Ammon's horn (tissue), 1 donor: ENCODE measurements around the gene KRT80.

Experiments
- DNase-seq: peaks from one replicate; pipeline ENCODE4 v3.0.0-alpha.2; 2016; ENCODE audit warnings: low spot score

KRT80 gene

DNA sequence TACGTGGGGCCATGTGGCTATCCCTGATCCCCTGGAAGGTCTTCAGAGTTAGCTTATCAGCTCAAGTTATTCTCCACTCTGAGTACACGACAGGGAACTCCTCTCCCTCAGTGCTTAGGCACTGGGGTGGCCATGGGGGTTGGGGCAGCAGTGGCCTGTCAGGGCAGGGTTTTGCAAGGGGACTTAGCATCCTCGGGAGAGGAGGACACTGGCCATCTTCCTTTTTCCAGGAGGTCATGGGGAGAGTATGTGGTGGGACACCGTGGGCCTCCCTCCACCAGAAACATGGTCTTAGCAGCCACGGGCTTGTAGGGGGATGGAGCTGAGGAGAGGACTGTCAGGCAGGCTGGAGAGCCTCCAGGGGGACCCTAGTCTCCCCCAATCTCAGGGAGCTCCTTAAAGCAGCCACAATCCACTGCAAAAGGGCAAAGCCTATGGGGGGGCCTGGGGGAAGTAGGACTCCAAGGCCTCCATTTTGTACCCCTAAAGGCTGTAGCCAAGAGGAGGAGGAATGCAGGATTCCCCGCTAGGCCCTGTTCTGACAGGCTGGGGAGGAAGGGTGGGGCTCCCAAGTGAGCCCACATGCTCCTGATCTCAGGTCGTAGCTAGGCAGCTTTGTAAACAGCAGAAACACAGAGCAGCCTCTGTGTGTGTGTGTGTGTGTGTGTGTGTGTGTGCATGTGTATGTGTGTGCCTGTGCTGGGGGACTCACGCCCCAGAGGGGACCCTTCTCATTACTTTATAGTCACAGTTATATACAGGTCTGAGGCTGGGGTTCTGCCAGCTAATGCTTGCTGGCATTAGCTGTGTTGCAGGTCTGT is 36.6 kb downstream of the KRT80 start:
- no peak for DNase-seq

DNA sequence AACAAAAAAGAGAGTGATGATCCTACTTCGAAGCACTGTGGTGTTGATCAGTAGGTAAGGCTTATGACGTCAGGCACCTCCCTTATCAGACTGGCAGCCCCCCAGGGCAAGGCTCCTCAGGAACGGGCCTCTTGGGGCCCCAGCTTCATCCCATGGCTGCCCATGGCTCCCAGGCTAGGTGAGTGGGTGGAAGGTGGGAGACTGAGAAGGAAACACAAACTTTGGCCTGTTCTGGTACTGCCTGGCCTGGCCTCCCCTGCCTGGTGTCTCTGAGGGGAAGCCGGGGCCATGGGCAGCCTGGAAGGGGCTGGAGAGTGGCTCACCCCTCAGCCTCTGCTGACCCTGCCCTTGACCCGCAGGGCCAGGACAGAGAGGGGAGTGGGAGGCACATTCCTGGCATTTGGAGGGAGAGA is 38.9 kb downstream of the KRT80 start:
- no peak for DNase-seq

DNA sequence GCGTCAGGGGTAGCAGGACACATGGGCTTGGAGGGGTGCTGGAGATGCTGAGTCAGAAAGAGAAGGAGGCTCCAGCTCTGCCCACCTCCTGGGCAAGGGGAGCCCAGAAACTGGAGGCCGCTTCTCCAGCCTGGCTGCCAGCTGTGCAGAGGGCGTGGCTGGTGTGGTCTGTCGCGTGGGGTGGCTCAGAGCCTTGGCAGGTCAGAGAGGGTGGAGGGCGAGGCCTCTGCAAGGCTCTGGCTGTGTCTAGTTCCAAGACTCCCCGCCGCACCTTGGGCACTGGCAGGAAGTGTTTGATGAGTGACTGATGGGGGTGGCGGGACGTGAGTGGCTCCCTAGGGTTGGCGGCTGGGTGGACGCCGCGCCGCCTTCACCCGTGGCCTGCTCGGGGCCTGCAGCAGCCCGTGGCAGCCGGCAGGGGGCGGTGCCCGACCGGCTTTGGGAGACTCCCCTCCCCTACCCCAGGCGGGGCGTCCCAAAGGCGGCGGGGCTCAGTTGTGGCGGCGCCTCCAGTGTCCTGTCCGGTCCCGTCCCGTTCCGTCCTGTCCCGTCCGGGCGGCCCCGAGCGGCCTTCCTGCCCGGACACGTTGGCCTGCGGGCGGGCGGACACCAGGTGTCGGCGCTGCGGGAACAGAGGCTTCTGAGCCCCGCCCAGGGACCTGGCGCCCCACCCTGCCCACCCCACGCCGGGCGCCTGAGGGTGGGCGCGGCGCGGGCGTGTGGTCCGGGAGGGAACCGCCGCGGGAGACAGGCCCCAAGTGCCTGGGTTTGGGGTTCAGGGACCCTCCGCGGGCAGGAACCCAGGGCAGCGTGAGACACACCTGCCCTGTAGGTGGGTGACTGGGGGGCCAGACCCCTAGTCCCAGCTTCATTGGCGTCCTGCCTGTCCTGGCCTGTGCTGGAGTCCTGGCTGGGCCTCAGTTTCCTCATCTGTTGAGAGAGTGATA is 39.7 kb downstream of the KRT80 start:
- no peak for DNase-seq

DNA sequence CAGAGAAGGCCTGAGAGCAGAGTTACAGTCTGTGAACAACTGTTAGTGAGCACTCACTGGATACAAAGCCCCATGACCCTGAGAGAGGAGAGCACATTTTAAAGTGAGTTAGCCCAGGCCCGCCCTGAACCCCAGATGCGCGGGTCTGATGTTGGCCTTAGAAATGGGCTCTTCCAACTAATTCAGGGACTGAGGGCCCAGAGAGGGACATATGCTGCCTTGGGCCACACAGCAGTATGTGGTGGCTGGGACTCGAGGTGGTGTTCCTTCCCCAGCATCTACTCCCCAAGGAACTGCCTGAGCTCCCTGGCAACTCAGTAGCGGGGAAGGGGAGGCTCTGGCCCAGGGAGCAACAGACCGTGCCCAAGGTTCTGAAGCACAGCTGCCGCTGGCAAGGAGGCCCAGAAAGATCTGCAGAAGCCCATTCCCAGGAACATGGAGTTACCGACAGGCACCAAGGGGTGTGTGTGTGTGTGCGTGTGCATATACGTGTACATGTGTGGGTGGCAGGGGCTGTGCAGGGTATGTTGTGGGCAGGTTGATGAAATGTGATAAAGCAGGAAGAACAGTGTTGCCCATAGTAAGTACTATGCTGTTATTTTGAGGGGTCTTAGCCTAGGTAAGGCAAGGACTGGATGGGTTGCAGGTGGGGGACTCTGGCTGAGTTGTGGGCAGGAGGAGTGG is 40.5 kb downstream of the KRT80 start:
- no peak for DNase-seq

DNA sequence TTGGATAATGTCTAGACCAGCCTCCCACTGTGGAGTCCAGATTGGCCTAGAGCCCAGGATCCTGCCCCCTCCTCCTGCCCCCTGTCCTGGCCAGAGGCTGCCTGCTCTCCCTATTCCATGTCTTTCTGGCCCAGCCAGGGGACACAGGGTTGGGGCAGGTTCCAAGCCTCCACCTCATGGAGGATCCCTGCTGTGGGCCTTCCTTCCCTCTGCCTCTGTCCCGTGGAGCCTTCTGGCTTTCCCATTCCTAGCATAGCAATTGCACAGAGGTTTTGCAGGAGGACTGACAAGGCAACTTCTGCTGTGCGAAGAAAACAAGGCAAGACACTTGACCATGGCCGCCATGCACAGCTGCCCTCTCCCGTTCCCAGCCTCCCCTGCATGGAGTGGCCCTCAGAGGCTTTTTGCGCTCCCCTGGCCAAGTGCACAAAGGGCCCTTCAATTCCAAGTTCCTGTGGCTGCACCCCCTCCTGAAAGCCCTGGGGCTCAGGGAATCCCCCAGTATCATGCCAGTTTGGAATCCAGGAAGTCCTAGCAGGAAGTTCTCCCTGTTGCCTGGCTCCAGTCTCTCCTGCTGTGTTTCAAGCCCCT is 42.1 kb downstream of the KRT80 start:
- no peak for DNase-seq

DNA sequence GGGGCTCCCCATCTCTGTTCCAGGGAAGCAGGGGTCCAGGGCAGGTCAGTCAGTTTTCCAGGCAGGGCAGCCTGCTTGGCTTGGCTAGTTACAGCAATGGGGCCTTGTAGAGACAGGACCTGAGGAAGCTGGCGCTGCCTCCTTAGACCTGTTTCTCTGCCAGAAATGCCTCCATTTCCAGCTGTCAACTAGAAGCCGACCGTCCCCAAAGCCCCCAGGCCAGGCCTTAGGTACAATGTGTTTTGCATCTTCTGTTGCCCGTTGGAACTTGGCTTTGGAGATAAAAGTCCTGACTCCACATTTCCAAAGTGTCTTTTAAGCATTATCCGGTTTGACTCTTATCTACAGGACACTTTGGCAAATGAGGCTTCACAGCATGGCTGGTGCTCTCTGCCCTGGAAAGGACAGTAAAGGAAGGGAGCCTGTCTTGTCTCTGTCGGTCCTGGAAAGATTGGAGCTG is 42.6 kb downstream of the KRT80 start:
- no peak for DNase-seq

DNA sequence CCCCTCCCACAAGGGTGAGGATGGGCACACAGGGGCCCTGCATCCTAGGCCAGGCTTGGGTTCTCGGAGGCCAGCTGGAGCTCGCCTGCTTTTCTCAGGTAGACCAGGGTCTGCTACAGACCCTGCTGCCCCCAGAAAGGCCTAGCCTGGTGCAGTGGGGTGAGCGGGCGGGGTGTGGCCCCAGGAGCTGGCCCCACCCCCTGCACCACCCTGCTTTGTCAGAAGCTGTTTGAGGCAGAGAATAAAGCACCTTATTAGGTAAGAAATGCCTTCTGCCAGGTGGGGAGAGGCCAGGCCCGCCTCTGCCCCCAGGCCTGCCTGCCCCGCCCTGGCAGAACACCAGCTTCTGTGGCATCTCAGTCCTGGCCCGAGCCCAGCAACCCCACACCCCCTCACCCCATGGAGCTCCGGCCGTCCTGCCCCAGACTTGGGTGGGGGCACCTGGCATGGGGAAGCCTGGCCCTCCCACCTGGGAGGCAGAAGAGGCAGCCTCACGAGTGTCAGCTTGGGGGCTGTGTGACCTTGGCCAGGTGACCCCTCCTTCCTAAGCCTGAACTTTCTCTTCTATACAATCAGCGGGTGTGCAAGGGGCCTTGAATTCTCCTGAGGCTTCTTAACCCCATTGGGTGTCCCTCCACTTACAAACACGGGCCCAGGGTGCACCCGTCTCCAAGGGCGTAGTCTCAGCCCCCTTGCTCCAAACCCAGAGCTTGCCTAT is 43.2 kb downstream of the KRT80 start:
- DNase-seq, result no peak

DNA sequence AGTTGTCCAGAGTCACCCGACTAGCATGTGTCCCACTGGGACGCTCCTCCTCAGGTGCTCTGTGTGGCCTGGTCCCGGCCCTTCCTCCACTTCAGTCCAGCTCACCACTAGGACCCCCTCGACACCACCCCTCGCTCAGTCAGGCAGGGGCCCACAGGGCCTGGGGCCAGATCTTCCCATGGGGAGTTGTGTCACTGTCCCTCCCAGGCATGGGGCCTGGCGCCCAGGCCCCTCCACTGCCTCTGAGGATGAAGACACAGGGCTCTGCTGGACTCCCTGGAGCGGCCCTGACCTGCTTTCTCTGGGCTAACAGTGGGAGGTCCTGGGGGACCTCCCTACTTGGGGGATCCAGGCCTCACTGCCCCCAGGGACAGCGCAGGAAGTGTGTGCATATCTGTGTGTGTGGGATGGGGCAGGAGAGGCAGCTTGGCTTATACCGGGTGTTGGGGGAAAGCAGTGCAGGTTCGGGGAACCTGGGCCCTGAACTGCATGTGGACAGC is 43.8 kb downstream of the KRT80 start:
- DNase-seq, result no peak

DNA sequence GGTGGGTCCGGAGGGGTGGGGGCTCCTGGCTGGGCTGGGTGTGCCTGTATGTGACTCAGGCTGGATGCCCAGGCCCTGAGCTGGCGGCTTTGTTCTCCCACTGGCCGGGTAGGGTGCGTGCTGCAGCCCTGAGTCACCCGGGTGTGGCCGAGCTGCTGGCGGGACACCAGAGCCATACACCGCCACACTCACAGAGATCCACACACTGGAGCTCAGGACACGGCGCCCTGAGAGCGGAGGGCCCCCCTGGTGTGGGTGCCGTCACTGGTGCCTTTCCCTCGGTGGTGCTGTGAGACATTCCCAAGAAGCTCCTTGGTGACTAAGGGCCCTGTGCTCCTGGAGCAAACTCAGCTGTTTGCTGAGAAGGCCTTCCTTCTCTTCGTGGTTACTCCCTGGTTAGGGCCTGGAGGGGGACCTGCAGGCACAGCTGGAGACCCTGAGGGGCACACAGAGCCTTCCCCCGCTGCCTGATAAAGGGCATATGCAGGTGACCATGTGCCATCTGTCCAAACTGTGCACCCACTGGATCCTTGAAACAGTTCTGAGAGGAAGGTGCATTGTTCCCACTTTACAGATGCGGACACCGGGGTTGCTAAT is 44.3 kb downstream of the KRT80 start:
- no peak for DNase-seq

DNA sequence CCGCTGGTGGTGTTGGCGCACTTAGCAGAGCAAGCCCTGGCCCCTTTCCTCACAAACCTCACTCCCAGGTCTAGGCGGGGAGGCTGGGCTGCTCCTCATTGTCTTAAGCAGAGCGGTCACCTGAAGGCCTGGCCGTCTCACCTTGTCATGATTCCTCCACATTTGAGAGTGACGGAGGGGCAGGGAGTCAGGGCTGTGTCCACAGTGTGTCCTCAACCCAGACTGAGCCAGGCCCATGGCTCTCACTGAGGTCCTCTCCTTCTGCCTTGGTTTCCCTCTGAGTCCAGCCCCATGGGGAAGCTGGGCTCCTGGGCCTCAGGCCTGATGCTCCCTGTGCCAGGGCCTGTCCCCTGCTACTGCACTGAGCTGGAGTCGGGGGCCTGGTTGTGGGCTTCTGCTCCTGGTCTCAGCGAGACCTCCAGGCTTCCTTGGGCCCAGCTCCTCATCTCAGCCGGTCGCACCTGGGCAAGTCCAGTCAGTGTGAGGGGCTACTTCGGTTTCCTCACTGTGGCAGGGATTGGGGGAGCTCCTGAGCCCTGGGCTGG is 44.9 kb downstream of the KRT80 start:
- DNase-seq, result no peak

DNA sequence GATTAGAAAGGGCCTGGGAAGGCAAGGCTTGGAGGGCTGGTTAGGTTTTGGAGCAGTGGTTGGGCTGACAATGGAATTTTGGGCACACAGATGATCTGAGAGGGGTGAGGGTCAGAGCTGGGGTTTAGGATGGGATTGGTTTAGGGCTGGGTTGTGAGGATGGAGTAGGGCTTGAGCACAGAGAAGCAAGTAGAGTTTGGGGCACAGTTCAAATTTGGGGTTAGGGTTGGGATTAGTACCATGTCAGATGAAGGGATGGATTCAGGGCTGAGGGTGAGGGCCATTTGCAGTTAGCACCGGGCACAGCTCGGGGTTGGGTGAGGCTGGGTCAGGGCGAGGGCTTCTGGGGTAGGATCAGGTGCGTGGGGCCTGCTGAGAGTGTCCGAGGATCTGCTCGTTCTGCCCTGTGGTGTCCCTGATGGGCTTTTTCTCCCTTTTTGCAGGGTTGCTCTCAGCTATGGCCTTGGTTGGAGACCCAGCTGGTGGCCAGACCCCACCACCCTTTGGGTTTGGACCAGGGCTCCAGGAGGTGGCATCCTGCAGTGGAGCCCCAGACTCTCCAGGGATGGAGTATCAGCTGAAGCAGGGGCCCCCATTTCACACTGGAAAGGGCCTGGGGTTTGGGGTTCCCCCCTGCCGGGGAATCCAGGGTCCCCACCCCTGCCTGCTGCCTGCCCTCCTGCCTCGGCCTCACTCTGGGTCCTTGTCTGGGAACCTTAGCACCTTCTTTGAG is 45.6 kb downstream of the KRT80 start:
- DNase-seq, result no peak

DNA sequence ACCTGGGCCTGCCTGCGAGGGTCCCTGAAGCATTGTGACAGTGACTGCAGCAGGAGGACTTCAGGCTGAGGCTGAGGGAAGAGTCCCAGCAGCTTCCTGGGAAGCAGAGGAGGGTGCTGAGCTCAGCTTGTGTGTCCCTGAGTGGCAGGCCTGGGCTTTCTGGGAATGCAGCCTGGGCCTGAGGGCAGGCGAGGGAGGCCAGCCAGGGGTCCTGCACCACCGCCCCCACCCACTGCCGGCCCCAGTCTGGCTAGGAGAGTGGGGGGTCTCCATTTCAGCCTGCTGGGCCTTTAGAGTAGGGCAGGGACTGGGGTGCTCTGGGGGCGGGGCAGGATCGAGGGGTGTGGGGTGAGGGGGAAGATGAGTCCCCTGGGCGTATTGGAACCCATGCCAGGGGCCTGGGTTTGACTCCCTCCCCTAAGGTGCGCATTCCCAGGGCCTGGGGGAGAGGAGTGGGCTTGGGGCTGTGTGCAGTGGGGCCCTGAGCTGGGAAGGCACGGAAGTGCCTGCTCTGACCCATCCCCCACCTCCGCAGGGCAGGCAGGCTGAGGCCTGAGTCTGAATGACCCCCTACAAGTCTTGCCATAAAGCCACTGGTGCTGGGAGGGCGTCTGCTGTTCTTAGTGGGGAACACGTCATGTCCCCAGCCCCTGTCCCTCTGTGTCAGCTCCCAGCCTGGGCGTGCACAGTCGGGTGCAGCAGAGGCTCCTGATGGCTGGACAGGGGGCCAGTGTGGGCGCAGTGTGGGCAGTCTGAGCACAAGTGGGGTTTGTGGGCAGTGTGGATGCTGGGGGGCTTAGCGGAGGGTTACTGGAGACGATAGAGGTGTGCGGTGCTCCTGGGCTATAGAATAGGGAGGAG is 46.4 kb downstream of the KRT80 start:
- no peak for DNase-seq

DNA sequence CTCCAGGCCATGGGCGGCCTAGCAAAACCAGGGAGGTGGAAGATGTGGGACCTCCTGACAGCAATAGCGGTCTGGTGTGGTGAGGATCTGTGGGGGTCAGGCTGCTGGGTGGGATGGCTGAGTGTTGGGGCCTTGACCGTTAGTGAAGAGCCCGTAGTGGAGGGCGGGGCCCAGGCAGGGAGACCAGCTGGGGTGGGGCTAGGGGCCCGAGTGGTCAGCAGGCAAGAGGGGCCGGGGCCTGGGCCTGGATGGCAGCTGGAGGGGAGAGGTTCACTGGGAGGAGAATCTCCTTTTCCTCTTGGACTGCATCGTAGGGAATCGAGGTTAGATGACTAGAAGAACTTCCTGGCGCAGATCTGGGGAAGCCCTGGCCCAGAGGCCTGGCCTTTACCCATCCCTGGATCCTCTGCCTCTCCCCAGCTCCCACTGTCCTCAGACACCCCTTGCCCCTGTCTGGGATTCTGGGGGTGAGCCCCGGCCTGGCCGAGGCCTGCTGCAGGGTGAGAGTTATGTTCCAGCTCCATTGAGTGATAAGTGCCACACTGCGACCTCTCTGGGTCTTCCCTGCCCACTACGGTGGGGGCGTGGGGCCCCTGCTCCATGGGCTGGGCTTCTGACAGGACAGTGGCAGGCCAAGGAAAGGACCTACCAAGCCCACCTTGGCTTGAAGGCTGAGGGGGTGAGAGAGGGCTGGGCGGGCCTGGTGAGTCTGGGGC is 47.1 kb downstream of the KRT80 start:
- no peak for DNase-seq

DNA sequence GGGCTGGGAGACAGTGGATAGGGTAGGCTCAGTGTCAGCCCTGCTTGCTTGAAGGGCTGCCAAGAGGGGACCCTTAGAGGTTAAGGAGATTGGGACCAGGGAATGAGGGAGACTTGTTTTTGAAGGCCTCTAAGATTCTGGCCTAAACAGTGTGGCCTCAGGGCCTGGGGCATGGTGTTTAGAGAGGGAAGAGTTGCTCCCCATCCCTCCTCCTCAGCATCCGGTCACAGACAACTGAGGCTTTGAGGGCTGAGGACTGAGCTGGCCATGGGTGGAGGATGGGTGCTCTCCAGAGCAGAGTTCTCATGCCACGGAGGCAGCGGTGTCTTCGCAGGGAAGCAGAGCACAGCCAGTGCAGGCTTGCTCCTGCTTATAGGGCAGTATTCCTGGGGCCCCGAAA is 49.4 kb downstream of the KRT80 start:
- no peak for DNase-seq

DNA sequence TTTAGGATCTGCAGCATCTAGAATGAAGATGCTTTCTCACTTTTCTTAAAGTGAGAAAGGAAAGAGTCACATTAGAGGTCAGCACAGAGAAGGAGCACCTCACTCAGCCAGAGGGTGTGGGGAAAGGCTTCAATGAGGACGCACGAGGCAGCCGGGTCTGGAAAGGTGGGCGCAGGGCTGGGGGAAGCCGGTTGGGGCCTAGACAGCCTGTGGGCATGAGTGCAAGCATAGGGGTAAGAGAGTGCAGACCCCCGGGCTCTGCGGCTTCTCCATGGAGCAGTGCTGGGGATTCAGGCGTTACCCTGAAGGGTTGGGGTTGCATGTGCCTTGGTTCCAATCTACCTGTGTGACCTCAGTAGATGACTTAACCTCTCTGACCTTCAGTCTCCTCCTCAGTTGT is 49.9 kb downstream of the KRT80 start:
- DNase-seq, result no peak

DNA sequence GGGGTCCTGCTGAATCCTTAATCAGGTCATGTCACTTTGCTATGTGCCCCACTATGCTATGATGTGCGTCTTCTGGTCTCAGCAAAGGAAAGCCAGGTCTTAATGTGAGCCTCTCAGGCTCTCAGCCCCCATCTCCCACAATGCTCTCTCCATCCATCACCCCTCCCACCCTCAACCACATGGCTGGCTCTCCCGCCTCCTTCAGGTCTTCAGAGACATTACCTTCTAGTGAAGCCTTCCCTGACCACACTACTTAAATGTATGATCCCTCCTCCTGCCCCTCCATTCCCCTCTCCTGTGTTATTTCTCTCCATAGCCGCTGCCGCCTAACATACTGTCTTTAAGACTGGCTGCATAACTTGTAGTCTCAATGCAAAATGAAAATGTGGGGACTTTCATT is 50.5 kb downstream of the KRT80 start:
- DNase-seq, result no peak

DNA sequence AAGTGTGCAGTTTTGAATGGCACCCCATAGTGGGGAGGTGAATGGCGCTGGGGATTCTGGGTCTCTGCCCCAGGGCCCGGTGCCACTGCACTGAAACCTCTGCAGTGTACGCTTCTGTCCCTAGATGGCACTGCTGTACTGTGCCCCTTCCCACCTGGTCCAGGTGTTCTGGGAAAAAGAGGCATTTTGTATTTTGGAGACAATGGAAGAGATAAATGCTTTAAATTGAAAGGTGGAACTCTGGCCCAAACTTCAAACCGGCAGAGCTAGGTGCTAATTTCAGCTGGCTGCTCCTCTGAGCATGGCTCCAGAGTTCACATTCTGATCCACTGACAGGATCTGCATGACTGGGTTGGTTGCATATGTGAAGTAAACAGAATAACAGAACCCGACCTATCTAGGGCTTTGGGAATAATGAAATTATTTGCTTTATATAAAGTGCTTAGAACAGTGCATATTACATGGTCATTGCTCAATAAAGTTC is 52.2 kb downstream of the KRT80 start:
- no peak for DNase-seq

DNA sequence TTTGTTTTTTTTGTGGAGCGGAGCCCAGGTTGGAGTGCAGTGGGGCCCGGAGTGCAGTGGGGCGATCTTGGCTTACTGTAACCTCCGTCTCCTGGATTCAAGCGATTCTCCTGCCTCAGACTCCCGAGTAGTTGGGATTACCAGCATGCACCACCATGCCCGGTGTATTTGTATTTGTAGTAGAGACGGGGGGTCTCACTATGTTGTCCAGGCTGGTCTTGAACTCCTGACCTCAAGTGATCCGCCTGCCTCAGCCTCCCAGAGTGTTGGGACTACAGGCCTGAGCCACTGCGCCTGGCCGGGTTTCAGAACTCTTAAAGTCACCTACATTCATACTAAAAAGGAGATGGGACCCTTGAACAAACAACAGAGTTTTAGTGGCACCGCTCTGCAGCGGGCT is 52.7 kb downstream of the KRT80 start:
- DNase-seq, result no peak
